Activated CD8-positive, alpha-beta memory T cell treated with anti-CD3 and anti-CD28 coated beads, Interleukin-2, amount 50 U/mL, for 24 hours (primary cell): ENCODE results near the gene LRRC40.

Source experiments
- DNase-seq: peaks from one replicate; pipeline ENCODE4 v3.0.0-alpha.2; 2020; ENCODE audit errors: extremely low read depth

Gene LRRC40

GRCh38 chr1:70115315-70115714 lies 90.1 kb downstream of the LRRC40 start:
- DNase-seq: no peak

GRCh38 chr1:70112838-70113237 lies 92.5 kb downstream of the LRRC40 start:
- DNase-seq: no peak

- DNase-seq: no peak
These were observed 96.1 kb downstream of the LRRC40 start for GRCh38 chr1:70109241-70109640.

GRCh38 chr1:70103770-70104169 lies 101.6 kb downstream of the LRRC40 start:
- DNase-seq: no peak

- DNase-seq: no peak
These were observed 103.6 kb downstream of the LRRC40 start for GRCh38 chr1:70101774-70102173.

- no peak for DNase-seq
These were observed 104.1 kb downstream of the LRRC40 start for GRCh38 chr1:70101231-70101630.
